ENCODE data around the gene UPK3B.
"Not testable (repeated sequence)": the region's sequence is repeated elsewhere in the genome, so short reads cannot be mapped to it uniquely, and the experiment has no call there.

The UPK3B gene

DNA sequence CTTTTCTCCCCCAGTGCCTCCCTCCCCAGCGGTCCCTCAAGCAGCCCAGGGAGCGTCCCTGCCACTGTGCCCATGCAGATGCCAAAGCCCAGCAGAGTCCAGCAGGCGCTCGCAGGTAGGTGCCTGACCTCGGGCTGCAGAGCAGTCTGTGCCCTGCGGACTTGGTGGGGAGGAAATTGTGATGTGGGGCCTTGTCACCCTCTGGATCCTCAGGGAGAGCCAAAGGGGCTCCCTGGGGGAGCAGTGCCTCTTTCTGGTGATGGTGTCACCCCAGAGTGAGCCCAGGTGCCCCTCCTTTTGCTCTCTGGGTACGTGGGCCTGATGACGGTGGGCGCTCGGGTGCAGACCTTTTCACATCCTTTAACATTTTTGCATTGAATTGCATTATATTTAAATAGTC is 18.2 kb upstream of the UPK3B start:
- not testable (repeated sequence) for DNase-seq

DNA sequence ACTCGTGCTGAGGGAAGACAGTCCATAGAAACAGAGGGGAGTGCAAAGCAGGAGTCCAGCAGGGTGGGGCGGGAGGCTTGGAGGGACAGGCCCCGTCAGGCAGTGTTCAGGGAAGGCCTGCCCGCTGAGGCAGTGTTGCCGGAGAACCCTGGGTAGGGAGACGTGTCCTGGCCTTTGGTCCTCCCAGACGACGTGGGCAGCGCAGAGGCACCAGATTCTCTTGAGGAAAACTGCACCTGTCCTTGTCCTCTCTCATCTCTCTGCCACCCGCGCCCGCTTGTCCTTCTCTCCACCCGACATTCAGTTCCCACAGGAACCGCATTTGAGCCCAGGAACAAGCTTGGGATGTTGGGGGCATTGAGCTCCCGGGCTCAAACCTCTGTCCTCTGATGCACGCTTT is 14.6 kb upstream of the UPK3B start:
- not testable (repeated sequence) for DNase-seq

DNA sequence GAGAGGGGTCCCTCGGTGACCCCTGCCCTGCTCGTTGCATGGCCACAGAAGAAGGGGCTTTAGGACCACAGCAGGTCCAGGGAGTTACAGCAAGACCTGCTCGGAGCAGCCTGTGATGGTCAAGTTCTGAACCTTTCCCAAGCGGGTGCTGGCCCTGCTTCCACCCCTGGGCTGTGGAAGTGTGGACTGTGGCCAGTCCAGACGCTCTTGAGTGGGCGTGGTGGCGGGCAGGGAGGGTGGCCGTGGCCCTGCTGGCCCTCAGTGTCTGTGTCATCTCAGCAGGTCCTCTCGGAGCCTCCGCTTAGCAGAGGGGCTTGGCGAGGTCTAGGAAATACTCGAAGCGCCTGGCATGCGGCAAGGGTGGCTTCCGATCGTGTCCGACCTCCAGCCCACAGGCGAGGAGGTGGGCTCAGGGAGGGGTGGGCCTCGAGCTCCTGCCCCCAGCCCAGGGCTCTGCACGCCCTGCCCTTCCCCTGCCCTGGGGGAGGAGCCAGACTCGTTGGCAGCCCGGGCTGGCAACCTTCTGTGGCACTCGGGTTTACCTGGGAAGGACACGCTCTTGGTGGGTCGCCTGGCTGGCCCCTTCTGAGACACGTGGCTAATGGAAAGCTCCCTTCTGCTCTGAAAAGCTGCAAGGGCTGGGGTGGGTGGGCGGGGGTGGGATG is 12.3 kb upstream of the UPK3B start:
- not testable (repeated sequence) for DNase-seq

DNA sequence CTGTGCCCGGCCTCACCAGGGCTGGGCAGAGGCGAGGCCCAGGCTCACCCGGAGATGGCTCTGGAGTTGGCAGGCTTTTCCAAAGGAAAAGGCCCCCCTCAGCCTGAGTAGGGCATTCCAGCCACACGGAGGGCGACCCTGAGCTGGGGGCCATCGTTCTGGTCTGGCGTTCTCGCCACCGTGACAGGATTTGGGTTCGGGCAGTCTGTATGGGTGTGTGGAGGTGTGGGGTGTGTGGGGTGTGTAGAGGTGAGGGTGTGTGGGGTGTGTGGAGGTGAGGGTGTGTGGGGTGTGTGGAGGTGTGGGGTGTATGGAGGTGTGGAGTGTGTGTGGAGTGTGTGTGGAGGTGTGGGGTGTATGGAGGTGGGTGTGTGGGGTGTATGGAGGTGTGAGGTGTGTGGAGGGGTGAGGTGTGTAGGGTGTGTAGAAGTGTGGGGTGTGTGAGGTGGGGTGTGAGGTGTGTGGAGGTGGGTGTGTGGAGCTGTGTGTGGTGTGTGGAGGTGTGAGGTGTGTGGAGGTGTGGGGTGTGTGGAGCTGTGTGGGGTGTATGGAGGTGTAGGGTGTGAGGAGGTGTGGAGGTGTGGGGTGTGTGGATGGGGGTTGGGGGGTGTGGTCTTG is 11.7 kb upstream of the UPK3B start:
- DNase-seq = not testable (repeated sequence)

DNA sequence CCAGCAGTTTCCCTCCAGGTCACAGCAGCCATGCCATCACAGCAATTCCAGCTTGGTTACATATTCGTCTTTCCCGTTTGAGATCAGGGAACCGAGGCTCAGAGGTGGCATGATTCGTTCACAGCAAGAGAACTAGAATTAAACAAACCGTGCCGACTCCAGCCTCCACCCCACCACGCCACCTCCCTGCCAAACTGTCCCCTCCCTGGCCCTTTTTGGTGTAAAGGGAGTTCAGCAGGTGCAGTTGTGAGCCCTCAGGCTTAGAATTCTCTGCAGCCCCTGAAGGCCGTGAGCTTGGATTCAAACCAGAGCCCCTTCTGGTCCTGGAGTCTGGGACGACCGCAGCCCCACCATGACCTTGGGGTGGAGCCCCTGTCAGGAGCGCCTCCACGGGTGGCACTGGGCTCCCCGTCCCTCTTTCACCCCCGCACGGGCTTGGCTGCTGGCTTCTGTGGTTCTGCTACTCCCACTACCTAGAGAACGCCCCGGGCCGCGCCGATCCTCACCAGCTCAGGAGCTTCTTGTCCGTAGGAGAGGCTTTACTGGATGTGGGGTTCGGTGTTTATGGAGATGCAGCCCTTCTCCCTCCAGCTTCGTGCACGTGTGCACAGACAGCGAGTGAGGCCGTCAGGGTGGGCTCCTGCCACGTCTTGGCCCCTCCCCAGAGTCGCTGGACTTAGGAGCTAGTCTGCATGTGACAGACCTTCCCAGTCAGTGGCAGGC is 11.0 kb upstream of the UPK3B start:
- DNase-seq = not testable (repeated sequence)

DNA sequence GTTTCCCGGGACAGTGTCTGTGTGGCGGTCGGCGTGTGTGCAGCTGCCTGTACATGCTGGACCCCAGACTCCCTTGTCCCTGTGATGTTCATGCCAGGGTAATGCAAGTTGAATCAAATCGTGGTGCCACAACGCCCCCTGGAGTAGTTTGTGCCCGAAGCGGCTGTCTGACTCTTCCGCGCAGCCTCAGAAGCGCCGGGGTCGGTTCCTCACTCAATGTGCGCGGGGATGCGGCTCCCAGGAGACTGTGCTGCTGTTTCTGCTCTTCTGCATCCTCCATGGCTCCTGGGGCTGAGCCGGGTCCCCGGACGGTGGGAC is 10.5 kb upstream of the UPK3B start:
- not testable (repeated sequence) for DNase-seq

DNA sequence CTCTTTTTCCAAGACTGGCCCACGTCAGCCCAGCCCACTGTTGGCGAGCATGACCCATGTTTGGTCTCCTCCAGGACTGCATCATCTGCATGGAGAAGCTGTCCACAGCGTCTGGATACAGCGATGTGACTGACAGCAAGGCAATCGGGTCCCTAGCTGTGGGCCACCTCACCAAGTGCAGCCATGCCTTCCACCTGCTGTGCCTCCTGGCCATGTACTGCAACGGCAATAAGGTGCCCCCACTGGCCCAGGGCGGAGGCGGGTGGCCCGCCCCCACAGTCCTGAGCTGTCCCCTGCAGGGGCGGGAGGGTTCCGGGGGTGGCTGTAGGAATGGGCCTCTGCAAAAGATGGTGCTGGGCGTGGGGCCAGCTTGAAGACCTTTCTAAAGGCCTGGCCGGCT is 8.1 kb upstream of the UPK3B start:
- not testable (repeated sequence) for DNase-seq

DNA sequence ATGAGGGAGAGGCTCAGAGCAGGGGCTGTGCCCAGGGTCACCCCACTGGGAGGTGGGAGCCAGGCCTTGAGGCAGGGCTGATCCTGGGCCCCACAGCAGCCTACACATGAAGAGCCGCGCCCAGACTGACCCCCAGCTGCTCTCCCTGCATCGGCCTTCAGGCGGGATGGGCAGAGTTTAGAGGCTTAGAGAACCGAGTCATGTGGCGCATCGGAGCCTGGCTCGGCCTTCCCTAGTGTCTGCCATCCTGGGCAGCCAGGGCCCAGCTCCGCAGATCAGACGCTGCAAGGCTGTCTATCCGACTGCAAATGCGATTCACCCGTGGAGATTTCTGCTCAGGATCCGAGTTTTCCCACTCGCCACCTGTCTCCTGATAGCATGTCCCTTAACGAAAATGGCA is 7.5 kb upstream of the UPK3B start:
- DNase-seq = not testable (repeated sequence)

DNA sequence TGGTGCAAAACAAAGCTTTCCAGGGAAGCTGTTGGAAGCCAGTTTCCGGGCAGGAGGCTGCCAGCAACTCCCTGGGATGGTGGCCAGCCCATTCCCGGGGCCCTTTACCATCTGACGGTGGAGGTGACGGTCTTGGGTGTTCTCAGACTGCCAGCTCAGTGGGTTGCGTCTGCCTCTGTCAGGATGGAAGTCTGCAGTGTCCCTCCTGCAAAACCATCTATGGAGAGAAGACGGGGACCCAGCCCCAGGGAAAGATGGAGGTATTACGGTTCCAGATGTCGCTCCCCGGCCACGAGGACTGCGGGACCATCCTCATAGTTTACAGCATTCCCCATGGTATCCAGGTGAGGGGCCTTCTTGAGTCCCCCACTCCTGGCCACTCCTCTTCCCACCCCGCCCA is 7.1 kb upstream of the UPK3B start:
- DNase-seq = not testable (repeated sequence)

DNA sequence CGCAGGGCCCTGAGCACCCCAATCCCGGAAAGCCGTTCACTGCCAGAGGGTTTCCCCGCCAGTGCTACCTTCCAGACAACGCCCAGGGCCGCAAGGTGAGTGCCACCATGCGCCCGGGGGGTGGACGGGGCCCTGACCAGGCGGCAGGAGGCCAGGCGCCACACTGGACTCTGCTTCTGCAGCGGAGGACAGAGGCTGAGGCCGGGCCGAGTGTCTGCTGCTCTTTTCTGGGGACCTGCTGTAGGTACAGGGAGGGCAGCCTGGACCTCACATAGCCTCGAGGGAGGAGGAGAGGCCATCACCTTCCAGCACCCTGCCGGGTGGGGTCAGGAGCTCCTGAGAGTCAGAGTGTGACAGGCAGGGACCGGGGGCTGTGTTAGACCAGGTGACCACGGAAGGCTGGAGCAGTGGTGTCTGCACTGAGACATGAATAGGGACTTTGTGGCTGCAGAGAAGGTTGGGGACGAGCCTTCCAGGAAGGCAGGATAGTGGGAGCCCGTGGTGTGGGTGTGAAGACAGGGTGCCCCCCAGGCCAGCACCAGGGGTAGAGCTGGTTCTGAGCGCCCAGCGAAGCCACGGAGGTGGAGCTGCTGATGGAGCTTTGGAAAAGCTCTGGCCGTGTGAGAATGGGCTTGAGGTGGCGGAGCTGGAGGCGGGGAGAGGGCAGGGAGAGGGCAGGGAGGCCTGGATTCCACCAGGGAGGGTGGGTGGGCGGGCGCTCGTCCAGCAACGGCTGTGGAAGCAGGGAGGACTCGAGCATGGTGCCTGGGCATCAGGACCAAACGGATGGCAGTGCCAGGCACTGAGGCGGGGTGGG is 5.8 kb upstream of the UPK3B start:
- DNase-seq = not testable (repeated sequence)

DNA sequence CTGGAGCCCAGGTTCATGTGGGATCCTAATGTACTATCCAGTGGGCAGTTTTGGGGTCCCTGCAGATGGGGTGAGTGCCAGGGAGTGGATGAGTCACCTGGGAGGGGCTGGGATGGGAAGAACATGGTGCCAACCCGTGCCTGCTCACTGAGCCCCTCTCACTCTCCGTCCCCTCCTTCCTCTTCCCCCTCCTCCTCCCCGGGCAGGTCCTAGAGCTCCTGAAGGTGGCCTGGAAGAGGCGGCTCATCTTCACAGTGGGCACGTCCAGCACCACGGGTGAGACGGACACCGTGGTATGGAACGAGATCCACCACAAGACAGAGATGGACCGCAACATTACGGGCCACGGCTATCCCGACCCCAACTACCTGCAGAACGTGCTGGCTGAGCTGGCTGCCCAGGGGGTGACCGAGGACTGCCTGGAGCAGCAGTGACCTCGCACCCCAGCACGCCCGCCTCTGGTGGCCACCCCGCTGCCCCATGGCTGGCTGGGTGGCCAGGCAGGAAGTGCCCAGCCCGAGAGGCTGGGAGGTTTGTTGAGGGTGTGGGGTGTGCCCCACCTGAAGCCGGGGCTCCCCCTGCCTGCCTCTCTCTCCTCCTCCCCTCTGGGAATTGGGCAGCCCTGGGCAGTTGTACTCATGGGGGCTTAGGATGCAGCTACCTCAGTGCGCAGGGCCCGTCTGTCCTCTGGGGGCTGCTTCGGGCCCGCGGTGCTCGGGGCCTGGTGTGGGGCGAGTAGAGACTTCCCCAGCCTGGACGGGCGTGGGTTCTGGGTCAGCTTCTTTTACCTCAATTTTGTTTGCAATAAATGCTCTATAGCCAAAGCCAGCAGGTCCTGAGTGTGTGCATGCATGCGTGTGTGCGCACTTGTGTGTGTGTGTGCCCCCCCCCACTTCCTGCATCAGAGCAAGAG is 4.9 kb upstream of the UPK3B start:
- no peak for DNase-seq

DNA sequence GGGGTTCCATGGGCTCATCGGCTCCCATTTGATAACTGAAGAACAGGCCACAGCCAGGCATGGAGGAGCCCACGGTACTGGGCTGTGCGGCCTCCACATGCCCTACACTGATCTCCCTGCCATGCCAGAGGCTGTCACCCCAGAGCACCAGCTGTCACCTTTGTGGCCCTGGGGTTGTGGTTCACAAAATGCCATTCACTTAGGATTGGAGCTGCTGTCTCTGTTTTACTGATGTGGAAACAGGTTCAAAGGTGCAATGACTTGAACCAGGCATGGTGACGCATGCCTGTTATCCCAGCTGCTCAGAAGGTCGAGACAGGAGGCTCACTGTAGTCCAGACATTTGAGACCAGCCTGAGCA is 4.3 kb upstream of the UPK3B start:
- no peak for DNase-seq

DNA sequence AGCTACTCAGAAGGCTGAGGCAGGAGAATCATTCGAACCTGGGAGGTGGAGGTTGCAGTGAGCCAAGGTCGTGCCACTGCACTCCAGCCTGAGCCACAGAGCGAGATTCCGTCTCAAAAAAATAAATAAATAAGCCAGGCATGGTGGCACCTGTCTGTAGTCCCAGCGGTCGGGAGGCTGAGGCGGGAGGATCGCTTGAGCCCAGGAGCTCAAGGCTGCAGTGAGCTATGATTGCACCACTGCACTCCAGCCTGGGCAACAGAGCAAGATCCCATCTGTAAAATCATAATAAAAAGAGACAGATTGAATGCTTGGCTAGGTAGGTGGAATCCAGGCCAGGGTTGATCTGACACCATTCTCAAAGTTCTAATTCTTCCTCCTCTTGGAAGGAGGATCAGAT is 3.7 kb upstream of the UPK3B start:
- DNase-seq = not testable (repeated sequence)

DNA sequence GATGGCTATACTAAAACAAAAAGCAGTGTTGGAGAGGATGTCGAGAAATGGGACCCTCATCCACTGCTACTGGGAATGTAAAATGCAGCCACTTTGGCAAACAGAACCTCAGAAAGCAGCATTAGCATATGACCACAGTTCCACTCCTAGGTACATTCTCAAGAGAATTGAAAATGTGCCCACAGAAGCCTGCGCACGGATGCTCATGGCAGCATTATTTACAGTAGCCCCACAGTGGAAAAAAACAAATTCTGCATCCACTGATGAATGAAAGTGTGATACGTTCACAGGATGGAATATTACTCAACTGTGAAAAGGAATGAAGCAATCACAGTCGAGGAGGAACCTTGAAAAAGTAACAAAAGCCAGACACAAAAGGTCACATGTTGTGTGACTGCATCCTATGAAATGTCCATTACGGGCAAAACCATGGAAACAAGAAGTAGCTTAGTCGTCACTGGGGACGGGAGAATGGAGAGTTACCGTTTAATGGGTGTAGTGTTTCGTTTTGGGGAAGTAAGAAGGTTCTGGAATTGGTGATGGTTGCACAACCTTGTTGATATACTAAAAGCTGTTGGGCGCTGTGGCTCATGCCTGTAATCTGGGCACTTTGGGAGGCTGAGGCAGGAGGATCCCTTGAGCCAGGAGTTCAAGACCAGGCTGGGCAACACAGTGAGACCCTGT is 2.5 kb upstream of the UPK3B start:
- DNase-seq = no peak

DNA sequence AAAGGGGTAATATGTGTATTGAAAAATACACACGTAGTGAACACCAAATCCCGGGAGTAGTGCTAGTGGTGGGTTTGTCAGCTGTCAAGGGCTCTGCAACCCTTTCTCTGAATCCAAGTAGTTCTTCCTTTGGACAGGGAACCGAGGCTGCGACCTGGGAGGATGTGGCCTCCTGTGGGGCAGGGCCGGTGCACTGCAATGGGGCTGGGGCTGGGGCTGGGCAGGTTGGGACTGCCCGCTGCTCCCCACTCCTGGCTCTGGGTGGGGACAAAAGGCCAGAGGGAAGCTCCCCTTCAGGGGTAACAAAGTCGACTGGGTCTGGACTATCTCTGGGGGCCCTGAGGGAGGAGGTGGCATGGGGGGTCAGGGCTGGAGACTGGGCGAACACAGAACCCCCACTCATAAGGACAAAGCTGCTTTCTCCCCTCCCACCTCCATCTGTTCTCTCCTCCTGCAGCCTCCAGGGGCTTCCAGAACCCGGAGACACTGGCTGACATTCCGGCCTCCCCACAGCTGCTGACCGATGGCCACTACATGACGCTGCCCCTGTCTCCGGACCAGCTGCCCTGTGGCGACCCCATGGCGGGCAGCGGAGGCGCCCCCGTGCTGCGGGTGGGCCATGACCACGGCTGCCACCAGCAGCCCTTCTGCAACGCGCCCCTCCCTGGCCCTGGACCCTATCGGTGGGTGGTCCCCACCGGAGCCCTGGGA is 1.0 kb downstream of the UPK3B start:
- not testable (repeated sequence) for DNase-seq

DNA sequence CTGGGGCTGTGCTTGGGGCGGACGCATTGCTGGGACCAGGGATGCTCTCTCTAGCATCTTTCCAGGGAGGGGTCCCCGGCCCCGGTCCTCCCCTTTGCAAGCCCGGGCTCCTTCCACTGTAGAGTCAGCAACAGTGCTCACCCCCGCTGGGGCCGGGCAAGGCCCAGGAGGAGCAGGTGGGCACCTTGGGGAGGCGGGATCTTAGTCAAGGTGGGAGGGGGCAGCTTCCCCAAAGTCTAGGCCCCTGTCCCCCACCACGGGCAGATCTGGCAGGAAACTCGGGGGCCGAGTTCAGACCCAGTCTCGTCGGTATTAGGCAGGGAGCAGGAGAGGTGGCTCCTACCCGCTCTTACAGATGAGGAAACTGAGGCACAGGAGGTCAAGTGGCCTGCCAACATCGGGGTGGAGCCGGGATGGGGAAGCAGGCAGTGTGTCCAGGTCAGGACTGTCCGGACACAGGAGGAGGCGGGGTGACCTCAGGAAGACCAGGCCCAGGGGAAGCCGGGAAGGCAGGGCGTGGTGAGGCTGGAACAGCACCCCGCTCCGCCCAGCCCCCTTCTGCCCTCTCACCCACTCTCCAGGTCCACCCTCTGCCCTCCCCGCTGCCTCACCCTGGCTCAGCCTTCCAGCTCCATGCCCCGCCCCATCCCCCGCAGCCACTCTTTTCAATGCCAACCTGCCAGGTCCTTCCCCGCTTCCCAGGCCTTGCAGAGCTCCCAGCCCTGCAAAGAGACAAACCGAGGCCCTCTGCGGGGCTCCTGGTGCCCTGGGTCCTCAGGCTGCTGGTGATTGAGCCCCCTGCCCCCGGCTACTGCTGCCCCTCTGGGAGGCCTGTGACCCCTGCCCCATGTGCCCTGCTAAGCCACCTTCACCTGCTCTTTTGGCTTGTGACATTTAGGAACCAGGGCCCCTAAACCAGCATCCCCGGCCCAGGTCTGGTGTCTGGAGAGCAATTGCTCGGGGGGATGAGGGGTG is 1.8 kb downstream of the UPK3B start:
- not testable (repeated sequence) for DNase-seq

DNA sequence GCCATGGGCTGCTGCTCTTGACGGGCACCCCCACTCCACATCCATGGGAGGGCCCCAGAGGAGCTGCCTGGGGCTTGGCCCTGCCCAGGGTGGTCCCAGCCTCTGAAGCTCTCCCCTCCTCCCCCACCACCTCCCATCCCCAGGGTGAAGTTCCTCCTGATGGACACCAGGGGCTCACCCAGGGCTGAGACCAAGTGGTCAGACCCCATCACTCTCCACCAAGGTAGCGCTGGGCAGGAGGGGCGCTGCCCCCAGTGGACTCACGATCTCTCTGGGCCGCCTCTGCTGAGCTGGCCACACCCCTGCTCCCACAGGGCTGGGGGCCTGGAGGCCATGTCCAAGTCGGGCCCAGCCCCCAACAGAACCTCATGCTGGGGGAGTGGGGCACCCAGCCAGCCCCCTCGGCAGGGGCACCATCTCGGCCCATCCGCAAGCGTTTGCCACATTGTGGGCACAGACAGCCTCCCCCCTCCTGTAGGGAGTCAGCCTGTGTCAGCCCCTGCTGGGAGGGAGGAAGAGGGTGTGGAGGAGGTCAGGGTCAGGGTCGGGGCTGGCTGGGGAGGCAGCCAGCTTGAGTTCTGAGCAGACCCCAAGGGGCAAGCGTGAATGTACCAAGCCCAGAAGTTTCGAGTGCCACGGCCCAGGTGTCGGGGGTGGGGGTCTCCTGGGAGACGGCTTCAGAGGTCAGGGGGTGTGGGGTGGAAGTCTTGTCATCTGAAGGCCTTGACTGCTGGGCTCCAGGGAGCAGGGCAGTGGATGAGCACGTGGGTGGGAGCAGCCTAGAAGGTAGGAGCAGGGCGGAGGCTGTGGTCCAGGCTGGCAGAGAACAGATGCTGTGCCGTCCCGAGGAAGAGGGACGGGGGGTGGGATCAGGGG is 2.8 kb downstream of the UPK3B start:
- peak; percentile 19 for DNase-seq

Data from activated naive CD4-positive, alpha-beta T cell treated with anti-CD3 and anti-CD28 coated beads, Interleukin-2, amount 50 U/mL, for 16 hours (primary cell).